CD4-positive, alpha-beta T cell treated with Interleukin-1 beta for 1 hour (primary cell): ENCODE data around the gene ANO4.

Experiments
- DNase-seq, 2 donors: peaks; one replicate each; pipeline ENCODE4 v3.0.0-alpha.2; 2020 to 2022

Gene ANO4

GRCh38 chr12:100820314-100820713 is 25.7 kb downstream of the ANO4 start:
- DNase-seq, result no peak

GRCh38 chr12:100823963-100824362 is 29.4 kb downstream of the ANO4 start:
- DNase-seq, result no peak

- DNase-seq, result no peak
Observed at GRCh38 chr12:100824476-100824875, 29.9 kb downstream of the ANO4 start.

- no peak for DNase-seq
Observed at GRCh38 chr12:100826323-100826722, 31.7 kb downstream of the ANO4 start.

- DNase-seq, result no peak
Observed at GRCh38 chr12:100827901-100828520, 33.4 kb downstream of the ANO4 start.

- DNase-seq, result no peak
Observed at GRCh38 chr12:100830003-100830795, 35.6 kb downstream of the ANO4 start.

- no peak for DNase-seq
Observed at GRCh38 chr12:100833282-100833681, 38.7 kb downstream of the ANO4 start.

GRCh38 chr12:100840748-100841147 is 46.2 kb downstream of the ANO4 start:
- DNase-seq, result no peak

GRCh38 chr12:100842156-100842555 is 47.6 kb downstream of the ANO4 start:
- DNase-seq, result no peak

GRCh38 chr12:100843061-100843460 is 48.5 kb downstream of the ANO4 start:
- DNase-seq, result no peak

GRCh38 chr12:100845095-100845494 is 50.5 kb downstream of the ANO4 start:
- DNase-seq, result no peak

GRCh38 chr12:100851637-100852036 is 57.1 kb downstream of the ANO4 start:
- no peak for DNase-seq

- DNase-seq, result no peak
Observed at GRCh38 chr12:100857418-100857817, 62.8 kb downstream of the ANO4 start.

GRCh38 chr12:100857971-100858370 is 63.4 kb downstream of the ANO4 start:
- no peak for DNase-seq

GRCh38 chr12:100858656-100859055 is 64.1 kb downstream of the ANO4 start:
- DNase-seq, result no peak

GRCh38 chr12:100859063-100859627 is 64.6 kb downstream of the ANO4 start:
- DNase-seq, result no peak

GRCh38 chr12:100860611-100861010 is 66.0 kb downstream of the ANO4 start:
- no peak for DNase-seq

- DNase-seq, result no peak
Observed at GRCh38 chr12:100862676-100863075, 68.1 kb downstream of the ANO4 start.

- DNase-seq, result no peak
Observed at GRCh38 chr12:100864366-100864765, 69.8 kb downstream of the ANO4 start.

GRCh38 chr12:100867639-100868393 is 73.2 kb downstream of the ANO4 start:
- DNase-seq, result no peak

- DNase-seq, result no peak
Observed at GRCh38 chr12:100868487-100868886, 73.9 kb downstream of the ANO4 start.

- DNase-seq, result no peak
Observed at GRCh38 chr12:100871195-100871734, 76.7 kb downstream of the ANO4 start.

GRCh38 chr12:100875156-100875555 is 80.6 kb downstream of the ANO4 start:
- DNase-seq, result no peak
